ENCODE data around the gene ELAVL1. TPM values are rescaled to one million over a fixed set of nuclear protein-coding genes. Genes with fewer than 3 reads are reported as not detected.

Gene ELAVL1
- total RNA-seq, 1 donor from 2014 or later: 83.5 TPM

DNA sequence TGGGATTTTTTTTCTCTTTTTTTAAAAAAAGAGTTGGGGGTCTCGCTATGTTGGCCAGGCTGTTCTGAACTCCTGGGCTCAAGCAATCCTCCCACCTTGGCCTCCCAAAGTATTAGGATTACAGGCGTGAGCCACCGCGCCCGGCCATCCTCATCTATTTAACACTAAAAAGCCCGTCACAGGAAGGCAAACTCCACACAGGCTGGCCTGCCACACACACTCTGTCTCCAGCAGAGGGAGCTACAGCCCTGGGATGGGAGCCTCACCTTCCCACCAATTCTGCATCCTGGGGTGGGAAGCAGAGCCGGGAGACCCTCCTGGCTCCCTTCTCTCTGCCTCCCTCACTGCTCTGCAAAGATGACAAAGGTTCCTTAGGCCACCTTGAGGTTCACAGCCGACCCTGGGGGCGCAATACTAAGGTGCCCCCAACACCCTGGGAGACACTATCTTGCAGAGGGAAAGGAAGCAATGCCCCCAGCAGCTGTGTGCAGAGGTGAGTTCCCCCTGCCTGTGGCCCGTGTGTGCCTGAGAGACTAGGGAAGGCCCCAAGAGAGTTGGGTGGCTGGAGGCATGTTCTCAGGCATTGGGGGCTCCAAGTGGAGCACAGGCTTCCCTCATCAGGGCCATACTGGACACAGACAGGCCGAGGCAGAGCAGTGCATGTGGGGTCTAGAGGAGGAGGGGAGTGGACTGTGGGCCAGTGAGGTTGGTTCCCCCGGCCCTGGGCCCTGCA lies 34.6 kb downstream of the ELAVL1 start:
- H3K9me3 Mint-ChIP-seq: no peaks in the 10 kb centered on the region
- peak; percentile 17 for DNase-seq
- ChIA-PET POLR2A (interaction anchor here (0.5 to 0.6 kb wide), 2 partner anchors 36 to 64 kb away, joined by 6 read pairs; no protein-coding TSS in a partner anchor), CTCF (interaction anchor here (1.6 to 2.6 kb wide), 2 partner anchors 26 to 32 kb away, joined by 9 to 12 read pairs; partner anchors contain the start of gene TIMM44)
- peaks cover 66% of the 10 kb centered on the region for H3K36me3 Mint-ChIP-seq (ENCODE audit: low read depth)
- peak; percentile 56 for ATAC-seq (ENCODE audit: low read depth)
- no peak overlapping the region for H3K4me3 Mint-ChIP-seq
- H3K27me3 Mint-ChIP-seq: no peaks in the 10 kb centered on the region
- H3K27ac Mint-ChIP-seq: no peak overlapping the region
- H3K4me1 Mint-ChIP-seq: peaks cover 1% of the 10 kb centered on the region
- TF ChIP-seq, protein P1, sequence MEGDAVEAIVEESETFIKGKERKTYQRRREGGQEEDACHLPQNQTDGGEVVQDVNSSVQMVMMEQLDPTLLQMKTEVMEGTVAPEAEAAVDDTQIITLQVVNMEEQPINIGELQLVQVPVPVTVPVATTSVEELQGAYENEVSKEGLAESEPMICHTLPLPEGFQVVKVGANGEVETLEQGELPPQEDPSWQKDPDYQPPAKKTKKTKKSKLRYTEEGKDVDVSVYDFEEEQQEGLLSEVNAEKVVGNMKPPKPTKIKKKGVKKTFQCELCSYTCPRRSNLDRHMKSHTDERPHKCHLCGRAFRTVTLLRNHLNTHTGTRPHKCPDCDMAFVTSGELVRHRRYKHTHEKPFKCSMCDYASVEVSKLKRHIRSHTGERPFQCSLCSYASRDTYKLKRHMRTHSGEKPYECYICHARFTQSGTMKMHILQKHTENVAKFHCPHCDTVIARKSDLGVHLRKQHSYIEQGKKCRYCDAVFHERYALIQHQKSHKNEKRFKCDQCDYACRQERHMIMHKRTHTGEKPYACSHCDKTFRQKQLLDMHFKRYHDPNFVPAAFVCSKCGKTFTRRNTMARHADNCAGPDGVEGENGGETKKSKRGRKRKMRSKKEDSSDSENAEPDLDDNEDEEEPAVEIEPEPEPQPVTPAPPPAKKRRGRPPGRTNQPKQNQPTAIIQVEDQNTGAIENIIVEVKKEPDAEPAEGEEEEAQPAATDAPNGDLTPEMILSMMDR (IDR thresholded peaks at IDR 0.05): no peak
- intact Hi-C loops (cut with micrococcal nuclease): loop anchor here (1.0 kb wide), 2 partner anchors 187 to 282 kb away; no protein-coding TSS in a partner anchor

DNA sequence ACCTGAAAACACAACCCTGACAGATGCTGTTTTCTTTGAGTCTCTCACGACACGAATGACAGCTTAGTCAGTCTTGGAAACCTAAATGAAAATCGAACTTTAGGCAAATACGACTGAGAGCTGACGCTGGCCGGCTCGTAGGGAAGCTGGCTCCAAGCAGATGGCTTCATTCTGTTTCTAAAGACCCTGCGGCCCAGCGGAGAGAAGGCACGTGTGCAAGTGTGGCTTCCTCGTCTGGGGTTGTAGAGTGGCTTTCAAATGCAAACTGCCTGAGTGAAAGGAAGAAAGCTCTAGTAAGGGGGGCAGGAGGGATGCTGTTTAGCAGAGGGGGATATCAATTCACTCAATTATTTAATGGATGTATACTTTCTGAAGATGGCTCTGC lies 35.9 kb downstream of the ELAVL1 start:
- intact Hi-C loops (cut with micrococcal nuclease): no loop called here
- DNase-seq (no peak), ATAC-seq (ENCODE audit: low read depth) (no peak)
- ChIA-PET CTCF (interaction anchor here (0.9 to 2.6 kb wide), 3 partner anchors 25 to 33 kb away, joined by 3 to 12 read pairs (median 4); partner anchors contain the start of gene TIMM44), POLR2A (no interaction called here)
- Mint-ChIP-seq H3K4me3 (no peak overlapping the region), H3K9me3 (no peaks in the 10 kb centered on the region), H3K27me3 (no peaks in the 10 kb centered on the region), H3K27ac (no peak overlapping the region), H3K36me3 (ENCODE audit: low read depth) (peaks cover 71% of the 10 kb centered on the region), H3K4me1 (peaks cover 1% of the 10 kb centered on the region)
- TF ChIP-seq, protein P1 (IDR thresholded peaks at IDR 0.05): no peak

DNA sequence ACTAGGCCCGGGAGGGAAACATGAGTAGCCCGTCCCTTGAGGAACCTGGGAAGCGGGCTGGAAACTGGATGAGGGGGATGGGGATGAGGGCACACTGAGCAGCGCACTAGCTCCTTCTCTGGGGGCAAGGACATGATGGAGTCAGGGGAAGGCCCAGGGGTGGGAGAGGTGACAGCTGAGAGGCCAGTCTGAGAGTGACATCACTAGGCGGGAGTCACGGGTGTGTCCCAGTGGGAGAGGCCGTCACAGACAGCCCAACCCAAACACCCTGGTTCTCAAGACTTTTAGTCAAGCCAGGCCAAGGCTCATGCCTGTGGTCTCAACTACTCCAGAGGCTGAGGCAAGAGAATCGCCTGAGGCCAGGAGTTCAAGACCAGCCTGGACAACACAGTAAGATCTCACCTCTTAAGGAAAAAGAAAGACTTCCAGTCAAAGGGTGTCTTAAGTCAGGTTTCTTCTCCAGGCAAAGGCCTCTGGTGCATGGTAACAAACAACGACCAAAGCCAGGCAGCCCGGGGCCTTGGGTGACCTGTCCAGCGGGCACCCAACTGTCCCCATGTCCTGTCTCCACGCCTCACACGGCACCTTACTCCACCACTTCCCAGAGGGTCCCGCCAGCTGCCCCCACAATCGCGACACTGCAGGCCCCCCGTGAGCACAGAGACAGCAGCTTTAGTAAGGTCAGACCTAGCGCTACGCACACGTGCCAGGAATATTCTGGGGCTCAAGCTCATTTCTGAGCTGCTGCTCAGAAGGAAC lies 36.5 kb downstream of the ELAVL1 start:
- Mint-ChIP-seq H3K4me1 (peaks cover 1% of the 10 kb centered on the region), H3K4me3 (no peak overlapping the region), H3K27me3 (no peaks in the 10 kb centered on the region), H3K9me3 (no peaks in the 10 kb centered on the region), H3K36me3 (ENCODE audit: low read depth) (peaks cover 70% of the 10 kb centered on the region), H3K27ac (no peak overlapping the region)
- DNase-seq: no peak
- CTCF ChIA-PET: interaction anchor here (0.9 to 2.6 kb wide), 3 partner anchors 24 to 33 kb away, joined by 3 to 12 read pairs (median 4); partner anchors contain the start of gene TIMM44
- ATAC-seq (ENCODE audit: low read depth): no peak
- POLR2A ChIA-PET: no interaction called here
- intact Hi-C loops (cut with micrococcal nuclease): no loop called here
- TF ChIP-seq, protein P1 (IDR thresholded peaks at IDR 0.05): no peak

DNA sequence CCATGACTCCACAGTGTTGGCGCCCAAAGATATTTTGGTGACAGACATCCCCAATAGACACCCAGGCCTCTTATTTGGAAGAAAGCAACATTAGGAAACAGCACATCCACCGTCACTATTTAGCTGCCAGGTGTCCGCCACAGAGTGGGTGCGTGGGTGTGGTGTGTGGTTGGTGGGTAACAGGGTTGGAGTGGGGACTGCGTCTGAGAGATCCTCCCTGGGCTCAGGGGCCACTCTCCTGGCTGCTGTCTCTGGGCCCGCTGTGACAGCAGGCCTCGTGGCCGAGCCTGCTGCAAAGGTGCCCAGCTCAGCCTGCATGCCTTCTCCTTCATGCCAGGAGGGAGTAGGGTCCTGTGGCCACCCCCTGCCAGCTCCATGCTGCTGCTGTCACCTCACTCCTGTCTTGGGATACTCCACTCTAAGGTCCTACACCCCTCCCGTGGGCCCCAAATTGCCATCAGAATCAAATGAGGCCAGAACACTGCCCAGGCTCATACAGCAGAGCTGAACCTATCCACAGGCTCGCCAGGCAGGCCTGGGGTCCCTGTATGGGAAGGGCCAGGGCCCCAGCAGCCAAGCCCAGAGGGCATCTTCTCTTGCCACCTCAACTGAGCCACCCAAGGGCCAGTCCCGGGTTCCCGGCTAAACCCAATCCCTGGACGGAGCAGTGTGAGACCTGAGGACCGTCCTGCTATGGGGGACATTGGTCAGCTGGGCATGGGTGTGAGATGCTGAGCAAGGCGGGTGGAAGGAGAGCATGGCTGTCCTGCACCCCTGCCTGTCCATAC lies 37.2 kb downstream of the ELAVL1 start:
- intact Hi-C loops (cut with micrococcal nuclease): no loop called here
- Mint-ChIP-seq H3K4me3 (no peak overlapping the region), H3K4me1 (peaks cover 1% of the 10 kb centered on the region), H3K27me3 (no peaks in the 10 kb centered on the region), H3K9me3 (no peaks in the 10 kb centered on the region), H3K27ac (no peak overlapping the region), H3K36me3 (ENCODE audit: low read depth) (peaks cover 70% of the 10 kb centered on the region)
- ATAC-seq (ENCODE audit: low read depth) (no peak), DNase-seq (no peak)
- POLR2A ChIA-PET: interaction anchor here (1.7 kb wide), 1 partner anchor 24 kb away, joined by 4 read pairs; the partner anchor contains the start of gene TIMM44
- TF ChIP-seq, protein P1 (IDR thresholded peaks at IDR 0.05): no peak
- CTCF ChIA-PET: no interaction called here
